Endothelial cell of hepatic sinusoid (primary cell): ENCODE measurements around the gene CADPS.

ENCODE experiments used
- in situ Hi-C: cut with HindIII; loops from 2 replicates; pipeline ENCODE4 v1.10.0; 2017; ENCODE audit warnings: low sequenced_read_pairs

Gene CADPS

GRCh38 chr3:62368705-62369475 lies 506.3 kb downstream of the CADPS start:
- in situ Hi-C loops = no loop called here

- in situ Hi-C loops = no loop called here
Measured at GRCh38 chr3:62368290-62368704, 506.9 kb downstream of the CADPS start.

GRCh38 chr3:62367763-62368195 lies 507.4 kb downstream of the CADPS start:
- in situ Hi-C loops = no loop called here

- in situ Hi-C loops = no loop called here
Measured at GRCh38 chr3:62366126-62366484, 509.1 kb downstream of the CADPS start.

GRCh38 chr3:62365391-62366125 lies 509.7 kb downstream of the CADPS start:
- in situ Hi-C loops = no loop called here

- in situ Hi-C loops = no loop called here
Measured at GRCh38 chr3:62364191-62364590, 511.0 kb downstream of the CADPS start.

DNA sequence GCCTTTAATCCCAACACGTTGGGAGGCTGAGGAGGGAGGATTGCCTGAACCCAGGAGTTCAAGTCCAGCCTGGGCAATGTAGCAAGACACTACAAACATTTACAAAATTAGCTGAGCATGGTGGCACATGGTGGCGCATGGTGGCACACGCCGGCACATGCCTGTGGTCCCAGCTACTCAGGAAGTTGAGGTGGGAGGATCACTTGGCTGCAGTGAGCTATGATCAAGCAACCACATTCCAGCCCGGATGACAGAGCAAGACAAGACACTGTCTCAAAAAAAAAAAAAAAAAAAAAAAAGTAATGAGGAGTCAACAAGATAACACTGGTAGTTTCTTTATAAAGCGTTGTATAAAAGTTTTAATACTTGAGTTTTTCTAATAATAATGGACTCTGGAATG lies 511.9 kb downstream of the CADPS start:
- in situ Hi-C loops = no loop called here

- in situ Hi-C loops = no loop called here
Measured at GRCh38 chr3:62361824-62362223, 513.4 kb downstream of the CADPS start.

DNA sequence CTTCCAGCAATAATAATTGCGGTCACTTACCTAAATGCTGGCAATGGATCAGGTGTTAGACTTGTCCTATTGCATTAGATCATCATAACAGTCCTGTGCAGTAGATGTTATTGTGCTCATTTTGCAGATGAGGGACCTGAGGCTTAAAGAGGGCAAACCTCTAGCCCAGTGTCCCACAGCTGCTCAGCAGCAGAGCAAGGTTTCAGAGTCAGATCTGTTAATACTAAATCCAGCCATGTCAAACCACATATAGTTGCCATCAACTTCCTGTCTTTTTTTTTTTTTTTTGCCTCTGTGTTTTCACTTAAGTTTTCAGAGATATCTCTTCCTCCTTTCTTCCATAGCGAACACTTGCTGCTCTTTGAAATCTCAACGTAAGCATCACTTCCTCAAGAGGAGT lies 514.0 kb downstream of the CADPS start:
- in situ Hi-C loops = no loop called here

DNA sequence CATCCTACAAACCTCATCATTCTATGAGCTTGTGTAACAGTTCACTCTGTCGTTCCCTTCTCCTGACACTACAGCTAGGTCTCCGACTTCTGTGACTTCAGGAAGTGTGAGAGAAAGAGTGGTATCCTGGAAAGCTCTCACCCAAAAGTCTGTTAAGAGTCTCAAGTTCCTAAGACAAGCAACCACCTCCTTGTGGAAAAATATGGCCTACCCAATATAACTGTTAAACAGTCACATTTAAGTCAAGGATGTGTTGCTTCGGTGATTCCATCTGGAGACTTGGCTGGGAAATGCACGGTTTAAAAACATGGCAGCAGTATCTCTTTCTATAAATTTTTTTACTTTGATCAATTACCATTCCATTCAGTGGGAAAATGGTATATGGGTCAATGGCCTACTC lies 515.7 kb downstream of the CADPS start:
- in situ Hi-C loops = no loop called here

DNA sequence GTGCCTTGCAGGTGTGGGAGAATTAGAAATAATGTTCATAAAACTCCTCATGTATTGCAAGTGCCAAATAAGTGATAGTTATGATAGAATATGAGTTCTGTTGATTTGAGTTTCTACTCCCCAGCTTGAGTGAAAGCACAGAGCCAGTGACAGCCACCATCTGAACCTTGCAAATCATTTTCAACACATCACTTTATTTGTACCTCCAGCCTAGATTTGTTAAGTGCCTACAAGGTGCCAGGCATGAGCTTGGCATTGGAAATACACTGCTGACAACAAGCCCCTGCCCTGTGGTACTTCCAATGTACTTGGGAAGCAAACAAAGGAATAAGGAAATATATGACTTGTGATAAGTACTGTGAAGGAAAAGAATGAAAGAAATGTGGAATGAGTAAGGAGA lies 518.9 kb downstream of the CADPS start:
- in situ Hi-C loops = no loop called here

- in situ Hi-C loops = no loop called here
Measured at GRCh38 chr3:62355703-62356102, 519.5 kb downstream of the CADPS start.
